DMS79 treated with DMSO at 0.1 percent for 48 hours (cell line): ENCODE data around the gene PGAM5.

Experiments used
- DNase-seq: peaks from one replicate; lab custom pipeline; 2025; lab: John Stamatoyannopoulos, UW

PGAM5 gene

DNA sequence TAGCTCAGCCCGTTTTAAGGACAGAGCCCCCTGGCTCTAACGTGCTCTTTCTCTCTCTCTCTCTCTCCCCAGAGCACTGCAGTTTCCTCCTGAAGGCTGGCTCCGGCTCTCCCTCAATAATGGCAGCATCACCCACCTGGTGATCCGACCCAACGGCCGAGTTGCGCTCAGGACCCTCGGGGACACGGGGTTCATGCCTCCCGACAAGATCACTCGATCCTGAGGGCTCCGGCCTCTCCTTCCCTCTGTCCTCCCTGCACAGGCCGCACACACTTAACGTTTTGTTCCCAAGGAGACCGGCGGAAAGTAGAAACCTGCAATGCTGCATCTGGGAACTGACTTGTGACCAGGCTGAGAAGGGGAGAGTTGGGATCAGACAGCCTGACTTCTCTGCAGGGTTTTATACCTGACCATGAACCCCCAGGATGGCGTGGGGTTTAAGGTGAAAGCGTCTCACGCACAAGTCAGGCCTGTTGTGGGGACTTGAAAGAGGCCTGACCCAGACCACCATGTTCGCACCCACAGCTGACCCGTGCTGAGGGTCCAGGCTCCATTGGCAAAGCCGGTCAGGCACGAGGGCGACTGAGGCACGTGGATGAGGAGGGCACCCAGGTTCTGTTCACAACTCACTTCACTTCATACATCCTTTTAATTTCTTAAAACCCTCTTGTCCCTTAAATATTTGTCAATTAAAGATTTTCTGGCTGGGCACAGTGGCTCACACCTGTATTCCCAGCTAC lies 10.1 kb downstream of the PGAM5 start:
- no peak for DNase-seq

DNA sequence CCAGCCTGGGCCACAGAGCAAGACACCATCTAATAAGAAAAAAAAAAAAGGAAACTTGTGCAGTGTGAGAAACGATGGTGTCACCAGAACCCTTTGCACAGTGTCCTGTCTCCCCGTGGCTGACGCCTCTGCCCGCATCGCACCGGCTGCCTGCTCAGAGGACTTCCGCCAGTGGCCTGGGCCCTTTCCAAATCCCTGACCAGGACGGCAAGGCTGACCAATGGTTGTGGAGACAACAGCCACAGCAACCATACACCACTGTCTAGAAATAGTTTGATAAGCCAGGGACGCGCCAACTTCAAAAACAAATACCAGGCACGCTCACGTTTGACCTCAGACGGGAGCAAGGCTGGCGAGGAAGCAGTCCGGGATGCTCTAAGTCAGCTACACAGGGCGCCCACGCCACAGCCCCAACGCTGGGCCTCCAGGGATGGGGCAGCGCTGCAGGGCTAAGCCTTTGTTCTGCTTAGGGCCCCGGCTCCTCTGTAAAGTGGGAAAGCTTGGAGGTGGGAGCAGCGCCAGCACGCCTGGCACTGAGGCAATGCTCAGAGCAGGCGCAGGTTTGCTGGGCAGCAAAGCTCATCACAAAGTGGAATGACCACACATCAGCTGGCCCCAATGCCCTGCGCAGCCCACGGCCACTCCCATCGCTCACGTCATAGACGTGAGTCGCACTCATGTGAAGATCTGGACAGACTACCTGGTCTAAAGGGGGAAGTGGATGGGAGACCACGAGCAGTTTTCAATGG lies 12.5 kb downstream of the PGAM5 start:
- DNase-seq, result no peak

GRCh38 chr12:132723764-132724140 lies 13.1 kb downstream of the PGAM5 start:
- DNase-seq, result no peak

DNA sequence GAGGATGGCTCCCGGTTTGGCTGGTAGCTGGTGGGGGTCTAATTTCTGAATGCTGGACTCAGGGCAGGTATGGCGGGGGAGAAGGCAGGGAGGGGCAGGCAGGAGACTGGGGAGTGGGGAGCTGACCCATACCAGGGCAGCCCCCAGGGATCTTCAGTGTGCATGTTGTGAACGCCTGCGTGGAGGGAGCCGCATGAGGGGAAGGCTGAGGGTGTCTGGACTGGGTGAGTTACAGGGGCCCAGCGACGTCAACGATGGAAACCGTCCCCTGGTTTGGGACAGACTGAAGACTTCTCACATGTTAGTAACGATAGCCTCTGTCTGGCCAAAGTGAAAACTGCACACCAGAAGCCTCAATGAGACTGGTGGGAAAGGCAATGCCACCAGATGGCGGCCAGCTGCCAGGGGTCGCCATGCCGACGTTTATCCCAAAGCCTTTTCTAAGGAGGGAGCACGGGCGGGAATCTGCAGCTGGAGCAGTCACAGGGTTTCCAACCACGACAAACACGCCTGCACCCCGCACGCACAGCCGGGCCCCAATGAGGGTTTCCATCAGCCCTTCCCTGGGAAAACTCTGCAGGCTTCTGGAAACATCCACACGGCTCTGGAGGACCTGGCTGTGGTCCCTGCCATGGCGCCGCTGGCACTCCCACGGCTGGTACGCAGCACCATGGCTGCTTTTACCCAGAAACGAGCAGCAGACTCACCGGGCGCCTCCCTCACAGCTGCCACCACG lies 14.0 kb downstream of the PGAM5 start:
- DNase-seq, result no peak

- DNase-seq, result no peak
These were observed 15.7 kb downstream of the PGAM5 start for GRCh38 chr12:132726386-132726785.

- no peak for DNase-seq
These were observed 16.6 kb downstream of the PGAM5 start for GRCh38 chr12:132727091-132727794.

DNA sequence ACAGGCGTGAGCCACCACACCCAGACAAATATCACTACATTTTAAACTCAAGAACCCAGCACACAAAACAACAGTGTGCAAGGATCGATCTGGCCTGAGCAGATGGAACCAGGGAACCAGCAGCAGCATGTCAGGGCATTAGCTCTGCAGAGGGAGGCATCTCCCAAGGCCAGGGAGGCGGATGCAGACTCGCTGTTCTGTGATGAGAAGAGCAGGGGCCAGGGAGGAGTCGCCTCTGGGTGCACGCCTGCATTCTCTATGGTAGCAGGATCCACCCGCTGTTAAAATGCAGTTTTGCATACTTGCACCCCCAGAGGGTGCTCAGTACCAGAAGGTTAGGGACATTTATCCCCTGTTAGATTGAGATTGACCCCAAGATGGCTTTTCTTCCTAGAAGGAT lies 17.9 kb downstream of the PGAM5 start:
- DNase-seq, result no peak

DNA sequence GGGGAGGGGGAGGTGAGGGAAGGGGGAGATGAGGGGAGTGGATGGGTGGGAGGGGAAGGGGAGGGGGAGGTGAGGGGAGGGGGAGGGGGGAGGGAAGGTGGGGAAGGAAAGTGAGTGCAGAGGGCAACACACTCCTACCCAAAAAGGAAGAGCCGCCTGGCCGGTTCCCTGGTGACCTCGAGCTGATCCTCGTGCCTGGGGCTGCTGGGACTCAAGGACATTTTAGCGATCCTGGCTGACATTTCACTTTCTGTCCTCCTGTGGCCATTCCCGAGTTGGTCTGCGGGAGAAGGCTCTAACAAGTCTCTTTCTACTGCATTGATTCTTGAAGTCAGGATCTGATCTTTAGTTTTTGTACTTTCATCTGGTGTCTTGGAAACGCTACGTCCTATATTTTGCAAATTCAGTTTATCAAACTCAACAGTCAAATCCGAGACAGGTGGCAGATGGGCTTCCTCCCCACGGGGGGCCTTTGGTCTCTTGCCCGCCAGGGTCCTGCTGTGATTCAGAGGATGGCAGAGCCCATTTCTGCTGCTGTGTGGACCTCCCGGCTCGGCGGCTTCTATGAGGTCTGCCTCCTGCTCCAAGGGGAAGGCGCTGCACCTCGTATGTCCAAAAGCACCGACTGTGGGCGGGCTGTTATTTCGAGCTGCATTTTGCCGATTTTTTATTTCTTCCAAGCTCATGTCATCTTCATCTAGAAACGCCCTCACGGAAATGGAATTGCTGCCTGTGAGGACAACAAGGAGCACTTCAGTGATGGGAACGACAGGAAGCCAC lies 19.1 kb downstream of the PGAM5 start:
- no peak for DNase-seq

GRCh38 chr12:132730353-132730752 lies 19.7 kb downstream of the PGAM5 start:
- DNase-seq, result no peak

GRCh38 chr12:132731574-132731973 lies 20.9 kb downstream of the PGAM5 start:
- DNase-seq, result no peak

GRCh38 chr12:132734206-132734605 lies 23.6 kb downstream of the PGAM5 start:
- no peak for DNase-seq

GRCh38 chr12:132735496-132735895 lies 24.9 kb downstream of the PGAM5 start:
- no peak for DNase-seq

GRCh38 chr12:132736378-132736777 lies 25.7 kb downstream of the PGAM5 start:
- DNase-seq, result no peak

DNA sequence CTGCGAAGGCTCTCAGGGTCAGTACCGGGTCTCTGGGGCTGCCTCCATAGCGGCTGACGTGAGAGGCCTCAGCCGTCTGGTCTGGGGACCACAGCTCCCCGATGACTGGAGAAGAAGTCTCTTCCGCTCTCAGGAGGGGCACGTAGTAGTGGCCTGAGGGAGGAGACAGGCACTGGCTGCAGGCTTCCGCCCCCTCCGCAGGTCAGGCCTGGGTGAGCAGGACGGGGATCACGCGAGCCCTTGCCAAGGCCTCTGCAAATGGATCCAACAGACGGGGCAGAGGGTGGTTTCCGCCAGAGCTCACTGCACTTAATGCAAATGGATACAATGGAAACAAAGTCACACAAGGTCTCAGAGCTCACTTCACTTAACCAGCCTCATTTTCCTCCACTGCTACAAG lies 26.3 kb downstream of the PGAM5 start:
- no peak for DNase-seq

GRCh38 chr12:132739600-132740312 lies 29.1 kb downstream of the PGAM5 start:
- DNase-seq, result no peak

DNA sequence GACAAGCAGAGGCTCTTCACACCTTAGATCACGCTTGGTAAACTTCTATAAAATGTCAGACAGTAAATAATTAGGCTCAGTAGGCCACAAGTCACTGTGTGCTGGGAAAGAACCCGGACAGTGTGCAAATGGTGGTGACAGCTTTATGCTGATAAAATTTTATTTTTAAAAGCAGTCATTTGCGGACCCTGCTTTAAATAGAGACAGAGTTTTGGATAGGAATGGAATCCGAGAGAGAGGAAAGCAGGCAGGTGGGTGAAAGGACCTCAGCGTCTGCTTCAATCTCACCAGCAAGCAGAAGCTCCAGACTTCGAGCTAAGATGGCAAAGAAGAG lies 29.6 kb downstream of the PGAM5 start:
- DNase-seq, result no peak

GRCh38 chr12:132740652-132741051 lies 30.0 kb downstream of the PGAM5 start:
- no peak for DNase-seq

DNA sequence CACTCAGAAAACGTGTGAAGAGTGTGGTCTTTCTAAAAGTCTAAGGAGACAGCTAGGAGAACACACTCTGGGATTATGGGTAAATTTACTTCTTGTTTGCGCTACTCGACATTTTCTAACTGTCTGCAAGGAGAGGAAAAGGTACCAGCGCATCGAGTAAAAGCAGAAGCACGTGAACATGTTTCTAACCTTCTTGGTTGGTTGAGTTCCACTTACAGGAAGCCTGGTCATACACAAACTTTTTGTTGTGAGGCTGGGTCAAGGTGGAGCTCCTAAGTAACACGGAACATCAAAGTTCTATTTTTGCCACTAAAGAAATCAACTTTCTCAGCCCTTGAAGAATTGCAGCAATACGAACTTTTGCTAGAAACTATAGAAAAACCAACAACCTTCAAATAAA lies 31.0 kb downstream of the PGAM5 start:
- DNase-seq, result no peak

DNA sequence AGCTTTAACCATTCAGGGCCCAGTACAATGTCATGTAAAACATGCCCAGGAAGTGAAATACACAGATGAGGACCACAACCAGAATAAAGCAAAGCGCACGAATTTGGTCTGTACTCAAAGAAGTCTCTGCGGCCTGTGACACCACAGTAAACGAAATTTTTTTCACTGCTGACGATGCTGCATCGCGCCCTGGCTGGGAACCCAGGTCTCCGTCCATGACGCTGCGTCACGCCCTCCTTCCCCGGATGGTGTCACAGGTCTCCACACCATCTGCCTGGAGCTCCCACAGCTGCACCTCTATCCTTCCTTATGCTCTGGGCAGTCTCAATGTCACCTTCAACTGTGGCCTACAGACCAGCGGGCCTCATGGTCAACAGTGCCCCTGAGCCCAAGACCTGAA lies 33.2 kb downstream of the PGAM5 start:
- DNase-seq, result no peak

DNA sequence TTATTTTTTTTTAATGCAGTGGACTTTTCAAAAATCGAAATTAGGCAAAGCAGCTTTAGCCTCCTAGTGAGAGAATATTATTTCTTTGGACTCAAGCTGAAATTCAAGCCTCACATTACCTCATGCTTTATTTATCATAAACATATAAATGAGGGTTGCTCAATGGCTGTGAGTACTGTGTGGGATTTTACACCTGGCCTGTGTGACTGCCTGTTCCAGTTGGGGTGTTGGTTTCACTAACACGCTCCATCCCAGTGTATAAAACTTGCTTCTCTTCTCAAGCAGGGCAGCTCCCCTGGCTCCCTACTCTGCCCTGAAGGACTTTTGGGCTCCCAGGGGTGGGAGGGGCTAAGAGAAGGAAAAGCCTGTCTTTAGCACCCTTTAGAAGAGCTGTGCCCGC lies 36.0 kb downstream of the PGAM5 start:
- no peak for DNase-seq

- DNase-seq, result no peak
These were observed 36.8 kb downstream of the PGAM5 start for GRCh38 chr12:132747395-132747794.
